Astrocyte (in vitro differentiated cells and primary cell): ENCODE results near the gene DDR2. TPM values are rescaled to one million over a fixed set of nuclear protein-coding genes. Genes with fewer than 3 reads are reported as not detected.
A peak's percentile ranks its signal among the peaks of the same experiment; 100 is the strongest.

ENCODE experiments used
- DNase-seq: peaks from one replicate; pipeline ENCODE4 v3.0.0-alpha.2; 2010; ENCODE audit warnings: low read depth
- FAIRE-seq: peaks from 2 replicates; lab custom pipeline; 2011; peaks lifted over from hg19 to GRCh38; lab: Jason Lieb, UNC
- H2AFZ ChIP-seq: 2 replicates; pipeline ENCODE4 v1.6.0; 2012; ENCODE audit warnings: low read depth, low read length, inconsistent platforms
- H3K27ac ChIP-seq: 2 replicates; pipeline ENCODE4 v1.5.1; 2011; ENCODE audit warnings: low read depth, low read length, inconsistent platforms
- H3K27me3 ChIP-seq: 2 replicates; pipeline ENCODE4 v1.6.0; 2011; ENCODE audit warnings: low read length, inconsistent platforms; ENCODE audit not compliant: insufficient read depth
- H3K36me3 ChIP-seq: 2 replicates; pipeline ENCODE4 v1.5.1; 2011; ENCODE audit warnings: low read length, inconsistent platforms; ENCODE audit not compliant: insufficient read depth
- H3K4me1 ChIP-seq: 2 replicates; pipeline ENCODE4 v1.5.1; 2011; ENCODE audit warnings: low read length, inconsistent platforms; ENCODE audit not compliant: insufficient read depth
- H3K4me2 ChIP-seq: 2 replicates; pipeline ENCODE4 v1.6.0; 2012; ENCODE audit warnings: low read length, inconsistent platforms
- H3K4me3 ChIP-seq: 2 replicates; pipeline ENCODE4 v1.5.1; 2011; ENCODE audit warnings: low read depth, mild to moderate bottlenecking, low read length, inconsistent platforms; ENCODE audit not compliant: insufficient read depth
- H3K79me2 ChIP-seq: 2 replicates; pipeline ENCODE4 v1.6.0; 2012; ENCODE audit warnings: mild to moderate bottlenecking, low read length, inconsistent platforms; ENCODE audit not compliant: insufficient read depth
- H3K9ac ChIP-seq: 2 replicates; pipeline ENCODE4 v1.6.0; 2012; ENCODE audit warnings: mild to moderate bottlenecking, low read length, inconsistent platforms
- H3K9me3 ChIP-seq: 2 replicates; pipeline ENCODE4 v1.5.1; 2012; ENCODE audit warnings: low read depth, mild to moderate bottlenecking, low read length, inconsistent platforms; ENCODE audit not compliant: insufficient read depth
- H4K20me1 ChIP-seq: 2 replicates; pipeline ENCODE4 v1.6.0; 2012; ENCODE audit warnings: low read length, inconsistent platforms; ENCODE audit not compliant: insufficient read depth
- H3K27ac Mint-ChIP-seq: one replicate; pipeline ENCODE4 v1.8.0; 2021; ENCODE audit warnings: mild to moderate bottlenecking, mixed read lengths; ENCODE audit not compliant: unreplicated experiment
- H3K27me3 Mint-ChIP-seq: one replicate; pipeline ENCODE4 v1.8.0; 2021; ENCODE audit warnings: low read depth, mixed read lengths; ENCODE audit not compliant: unreplicated experiment
- H3K36me3 Mint-ChIP-seq: one replicate; pipeline ENCODE4 v1.8.0; 2021; ENCODE audit warnings: low read depth, mixed read lengths; ENCODE audit not compliant: unreplicated experiment
- H3K4me1 Mint-ChIP-seq: one replicate; pipeline ENCODE4 v1.8.0; 2021; ENCODE audit warnings: low read depth, mixed read lengths; ENCODE audit not compliant: unreplicated experiment
- H3K4me3 Mint-ChIP-seq: one replicate; pipeline ENCODE4 v1.8.0; 2021; ENCODE audit warnings: mild to moderate bottlenecking, moderate library complexity, mixed read lengths; ENCODE audit not compliant: unreplicated experiment
- H3K9me3 Mint-ChIP-seq: one replicate; pipeline ENCODE4 v1.8.0; 2021; ENCODE audit warnings: mild to moderate bottlenecking, mixed read lengths; ENCODE audit not compliant: unreplicated experiment
- CTCF ChIP-seq: IDR thresholded peaks from 2 replicates; pipeline ENCODE4 v1.5.1; 2011; ENCODE audit warnings: low read depth, mild to moderate bottlenecking, inconsistent platforms, low read length, moderate library complexity; ENCODE audit not compliant: insufficient read depth
- EZH2 ChIP-seq: IDR thresholded peaks from 2 replicates; pipeline ENCODE4 v1.6.1; 2012; ENCODE audit warnings: mild to moderate bottlenecking, low read length, inconsistent platforms; ENCODE audit not compliant: insufficient read depth
- total RNA-seq: library from RNA; stranded (reverse); gene quantifications from 2 replicates; pipeline ENCODE4 v1.2.1, GENCODE V29; 2021

Gene DDR2
- total RNA-seq, 1 donor from 2014 or later: 15.3 TPM

GRCh38 chr1:162629077-162629627 is 3.1 kb upstream of the DDR2 start:
- peak overlapping the region; percentile 93 for H3K4me2 ChIP-seq
- peak; percentile 49 for DNase-seq
- H2AFZ ChIP-seq: no peak overlapping the region
- no peaks in the 10 kb centered on the region for H3K36me3 ChIP-seq
- no peaks in the 10 kb centered on the region for H3K9me3 ChIP-seq
- peaks cover under 1% of the 10 kb centered on the region for H4K20me1 ChIP-seq
- H3K4me3 ChIP-seq: no peak overlapping the region
- no peak overlapping the region for H3K9ac ChIP-seq
- Mint-ChIP-seq H3K27me3 (no peaks in the 10 kb centered on the region), H3K27ac (peak overlapping the region; percentile 69), H3K9me3 (peaks cover 2% of the 10 kb centered on the region), H3K36me3 (peaks cover 5% of the 10 kb centered on the region), H3K4me1 (peaks cover 39% of the 10 kb centered on the region), H3K4me3 (no peak overlapping the region)
- TF ChIP-seq EZH2 (no peak), CTCF (no peak)
- peak overlapping the region; percentile 87 for H3K27ac ChIP-seq
- peaks cover 15% of the 10 kb centered on the region for H3K79me2 ChIP-seq
- FAIRE-seq: peak; percentile 17
- peaks cover 38% of the 10 kb centered on the region for H3K4me1 ChIP-seq
- no peaks in the 10 kb centered on the region for H3K27me3 ChIP-seq

- H4K20me1 ChIP-seq: peaks cover 5% of the 10 kb centered on the region
- Mint-ChIP-seq H3K9me3 (peaks cover 2% of the 10 kb centered on the region), H3K36me3 (peaks cover 5% of the 10 kb centered on the region), H3K27me3 (no peaks in the 10 kb centered on the region), H3K27ac (peak overlapping the region; percentile 69), H3K4me1 (peaks cover 39% of the 10 kb centered on the region), H3K4me3 (no peak overlapping the region)
- peak overlapping the region; percentile 87 for H3K27ac ChIP-seq
- no peaks in the 10 kb centered on the region for H3K27me3 ChIP-seq
- peaks cover 40% of the 10 kb centered on the region for H3K4me1 ChIP-seq
- peak; percentile 70 for DNase-seq
- H3K4me2 ChIP-seq: peak overlapping the region; percentile 93
- TF ChIP-seq CTCF (no peak), EZH2 (no peak)
- no peak overlapping the region for H3K4me3 ChIP-seq
- H3K9me3 ChIP-seq: no peaks in the 10 kb centered on the region
- no peak overlapping the region for H2AFZ ChIP-seq
- FAIRE-seq: peak; percentile 45
- H3K9ac ChIP-seq: peak overlapping the region; percentile 13
- H3K79me2 ChIP-seq: peaks cover 20% of the 10 kb centered on the region
- H3K36me3 ChIP-seq: no peaks in the 10 kb centered on the region
These were observed 2.6 kb upstream of the DDR2 start for GRCh38 chr1:162629651-162630050.

GRCh38 chr1:162631546-162632191 is 595 bp upstream of the DDR2 start:
- peaks cover 42% of the 10 kb centered on the region for H3K4me1 Mint-ChIP-seq
- peak overlapping the region; percentile 93 for H3K4me2 ChIP-seq
- no peak overlapping the region for H3K4me3 Mint-ChIP-seq
- H4K20me1 ChIP-seq: peaks cover 15% of the 10 kb centered on the region
- no peak overlapping the region for H2AFZ ChIP-seq
- no peaks in the 10 kb centered on the region for H3K27me3 ChIP-seq
- DNase-seq: no peak
- H3K9me3 Mint-ChIP-seq: peaks cover 2% of the 10 kb centered on the region
- H3K27me3 Mint-ChIP-seq: no peaks in the 10 kb centered on the region
- FAIRE-seq: no peak
- peaks cover 40% of the 10 kb centered on the region for H3K79me2 ChIP-seq
- H3K4me1 ChIP-seq: peaks cover 44% of the 10 kb centered on the region
- H3K4me3 ChIP-seq: peak overlapping the region; percentile 40
- H3K9me3 ChIP-seq: no peaks in the 10 kb centered on the region
- H3K36me3 Mint-ChIP-seq: peaks cover 5% of the 10 kb centered on the region
- peak overlapping the region; percentile 92 for H3K9ac ChIP-seq
- H3K27ac Mint-ChIP-seq: peak overlapping the region; percentile 97
- no peaks in the 10 kb centered on the region for H3K36me3 ChIP-seq
- no peak for TF ChIP-seq EZH2
- TF ChIP-seq CTCF: no peak
- peak overlapping the region; percentile 87 for H3K27ac ChIP-seq
